A549 (cell line): ENCODE results near the gene GDF7. TPM values are rescaled to one million over a fixed set of nuclear protein-coding genes. Genes with fewer than 3 reads are reported as not detected.
A peak's percentile ranks its signal among the peaks of the same experiment; 100 is the strongest.

Experiments used
- ATAC-seq, 2 experiments: fragments of 200-7000 bp in 1 of 2; fragments of >200 bp in 1 of 2; cut with Nextera tagmentation in 1 of 2; cut with Tn5 transposase in 1 of 2; 3 replicates each; pipeline versions ENCODE4 v1.8.0 to v1.9.1; 2018 to 2020; ENCODE audit warnings: mild to moderate bottlenecking in 1 of 2, moderate library complexity in 1 of 2
- CTCF ChIA-PET: fragments of 300-600 bp; sonication (Branson Sonifier 250); formaldehyde crosslinking; extraction: SDS; loops from one replicate; lab custom pipeline; 2021; ENCODE audit warnings: antibody characterized with exemption, inconsistent platforms; lab: Yijun Ruan, JAX
- POLR2A ChIA-PET: fragments of 350-600 bp; formaldehyde crosslinking; extraction: SDS; loops from one replicate; lab custom pipeline; 2021; ENCODE audit warnings: antibody characterized with exemption, inconsistent platforms; lab: Yijun Ruan, JAX
- DNase-seq, 2 experiments: peaks; one replicate each; pipeline versions ENCODE4 v3.0.0 to v3.0.0-alpha.2; 2011 to 2016; ENCODE audit warnings: low read depth in 1 of 2, low spot score in 1 of 2
- FAIRE-seq: peaks from 2 replicates; lab custom pipeline; 2011; peaks lifted over from hg19 to GRCh38; lab: Jason Lieb, UNC
- H3K27ac ChIP-seq, 2 experiments: fragments of >200 bp; sonication (Bioruptor Twin); formaldehyde crosslinking; 3 replicates each; pipeline ENCODE4 v1.5.1; 2016 to 2017
- H3K4me1 ChIP-seq: fragments of >200 bp; sonication (Bioruptor Twin); formaldehyde crosslinking; 3 replicates; pipeline ENCODE4 v1.6.1; 2016
- H3K4me2 ChIP-seq: fragments of >200 bp; sonication (Bioruptor Twin); formaldehyde crosslinking; 3 replicates; pipeline ENCODE4 v1.6.1; 2016
- H3K4me3 ChIP-seq: fragments of >200 bp; sonication (Bioruptor Twin); formaldehyde crosslinking; 3 replicates; pipeline ENCODE4 v1.5.1; 2016
- H3K9me3 ChIP-seq: fragments of >200 bp; sonication (Bioruptor Twin); formaldehyde crosslinking; 3 replicates; pipeline ENCODE4 v1.6.1; 2016
- CTCF ChIP-seq: fragments of >200 bp; sonication (Bioruptor Twin); formaldehyde crosslinking; IDR thresholded peaks from 3 replicates; pipeline ENCODE4 v1.5.1; 2016
- EHF ChIP-seq: fragments of 250-450 bp; sonication (Bioruptor Pico); IDR thresholded peaks from 2 replicates; pipeline ENCODE4 v1.5.0; 2020; ENCODE audit warnings: mild to moderate bottlenecking
- FOSB ChIP-seq: fragments of 250-450 bp; sonication (Bioruptor Pico); IDR thresholded peaks from 2 replicates; pipeline ENCODE4 v1.5.0; 2020; ENCODE audit warnings: mild to moderate bottlenecking, moderate library complexity
- FOSL2 ChIP-seq, 2 experiments: fragments of 450-650 bp in 1 of 2; fragments of >200 bp in 1 of 2; sonication (Bioruptor Twin) in 1 of 2; formaldehyde crosslinking; IDR thresholded peaks; 2 replicates each; pipeline versions ENCODE4 v1.5.0 to v1.6.1; 2016 to 2020; ENCODE audit warnings: mild to moderate bottlenecking in 1 of 2, moderate library complexity in 1 of 2
- FOXS1 ChIP-seq: fragments of 250-450 bp; sonication (Bioruptor Pico); IDR thresholded peaks from 2 replicates; pipeline ENCODE4 v1.5.0; 2020; ENCODE audit warnings: mild to moderate bottlenecking, moderate library complexity
- GATA3 ChIP-seq: IDR thresholded peaks from 2 replicates; pipeline ENCODE4 v1.6.1; 2012; ENCODE audit warnings: borderline replicate concordance
- HES2 ChIP-seq: fragments of >200 bp; sonication (Bioruptor Twin); formaldehyde crosslinking; IDR thresholded peaks from 2 replicates; pipeline ENCODE4 v1.6.1; 2016
- HEYL ChIP-seq: fragments of 250-450 bp; sonication (Bioruptor Pico); IDR thresholded peaks from 2 replicates; pipeline ENCODE4 v1.8.0; 2021; ENCODE audit warnings: mild to moderate bottlenecking, moderate library complexity
- HOXA7 ChIP-seq: fragments of 250-450 bp; sonication (Bioruptor Pico); IDR thresholded peaks from 2 replicates; pipeline ENCODE4 v1.5.0; 2020; ENCODE audit warnings: mild to moderate bottlenecking, moderate library complexity
- HOXB13 ChIP-seq: fragments of 250-450 bp; sonication (Bioruptor Pico); IDR thresholded peaks from 2 replicates; pipeline ENCODE4 v1.5.0; 2020; ENCODE audit warnings: low read depth, mild to moderate bottlenecking, moderate library complexity
- MAX ChIP-seq: IDR thresholded peaks from 2 replicates; pipeline ENCODE4 v1.6.1; 2012
- MYC ChIP-seq: IDR thresholded peaks from 2 replicates; pipeline ENCODE4 v1.6.1; 2012; ENCODE audit warnings: mild to moderate bottlenecking, inconsistent platforms, low read length, improper control_type of control experiment, borderline replicate concordance
- PBX3 ChIP-seq: IDR thresholded peaks from 2 replicates; pipeline ENCODE4 v1.6.1; 2012
- POLR2A ChIP-seq: IDR thresholded peaks from 2 replicates; pipeline ENCODE4 v1.6.1; 2012; ENCODE audit warnings: mild to moderate bottlenecking, low read length
- RARB ChIP-seq: fragments of 250-450 bp; sonication (Bioruptor Pico); IDR thresholded peaks from 2 replicates; pipeline ENCODE4 v1.8.0; 2021; ENCODE audit warnings: mild to moderate bottlenecking, moderate library complexity
- SMC3 ChIP-seq: fragments of >200 bp; sonication (Bioruptor Twin); formaldehyde crosslinking; IDR thresholded peaks from 3 replicates; pipeline ENCODE4 v1.6.1; 2018; ENCODE audit warnings: inconsistent platforms
- SREBF2 ChIP-seq: fragments of 450-650 bp; IDR thresholded peaks from 2 replicates; pipeline ENCODE4 v1.6.1; 2014; ENCODE audit warnings: mild to moderate bottlenecking, moderate library complexity
- ZC3H11A ChIP-seq: fragments of 450-650 bp; IDR thresholded peaks from 2 replicates; pipeline ENCODE4 v1.6.1; 2014; ENCODE audit warnings: antibody characterized with exemption, mild to moderate bottlenecking
- ZFP36 ChIP-seq: fragments of 450-650 bp; IDR thresholded peaks from 2 replicates; pipeline ENCODE4 v1.6.1; 2014; ENCODE audit warnings: borderline replicate concordance; ENCODE audit not compliant: partially characterized antibody
- WGBS: methylation state at CpG from one replicate; pipeline ENCODE4 v1.1.6; 2017; ENCODE audit errors: missing lambda C conversion rate; 5-methylcytosine and 5-hydroxymethylcytosine counted together
- polyA plus RNA-seq, 4 experiments: library from polyadenylated mRNA; depleted of rRNA in 3 of 4; stranded (reverse); fragments of >200 nt; fragmentation: RNase III in 1 of 4; extraction: RNeasy Plus Mini Kit Qiagen cat#74134 plus additional on column Dnase treatment in 1 of 4; gene quantifications; 2 replicates in 3 of 4; 3 replicates in 1 of 4; pipeline ENCODE4 v1.2.3, GENCODE V29; 2011 to 2017

The GDF7 gene
- polyA plus RNA-seq, 2 of the 4 experiments (the other 2 are of a cell fraction), result 0.03 to 0.05 TPM

GRCh38 chr2:20633001-20633400, 33.9 kb upstream of the GDF7 start:
- no peak for FAIRE-seq

GRCh38 chr2:20633794-20634506, 33.0 kb upstream of the GDF7 start:
- 88% methylated on average over 18 of the region's 18 CpGs for WGBS
- POLR2A ChIA-PET, result interaction anchor here (0.6 to 6.6 kb wide), 4 partner anchors 184 to 242 kb away, joined by 5 to 102 read pairs (median 6); partner anchors contain the start of gene RHOB
- Histone ChIP-seq H3K4me3 (no peak overlapping the region), H3K9me3 (no peaks in the 10 kb centered on the region), H3K27ac (peak overlapping the region; percentile 50 to 75; a peak in 4 of 6 replicates), H3K4me2 (no peak overlapping the region), H3K4me1 (peaks cover 21% of the 10 kb centered on the region)
- no peak for ATAC-seq
- DNase-seq, result no peak
- CTCF ChIA-PET, result interaction anchor here (0.9 to 17.8 kb wide), 29 partner anchors 8 to 329 kb away, joined by 3 to 355 read pairs (median 7); partner anchors contain the start of genes HS1BP3 and RHOB
- TF ChIP-seq FOSL2 (IDR thresholded peaks at IDR 0.05) (no peak), FOSL2 (CRISPR knock-in tag; IDR thresholded peaks at IDR 0.05) (no peak), FOSB (no peak), EHF (CRISPR knock-in tag) (no peak), ZC3H11A (no peak), RARB (CRISPR knock-in tag) (no peak), POLR2A (no peak), MAX (no peak), HOXA7 (CRISPR knock-in tag) (no peak), HEYL (CRISPR knock-in tag) (no peak)
- FAIRE-seq, result no peak

More at GRCh38 chr2:20633001-20633400, 33.9 kb upstream of the GDF7 start:
- ChIA-PET CTCF (interaction anchor here (1.3 to 17.8 kb wide), 8 partner anchors 11 to 236 kb away, joined by 4 to 355 read pairs (median 58); partner anchors contain the start of genes HS1BP3 and RHOB), POLR2A (interaction anchor here (6.6 kb wide), 1 partner anchor 185 kb away, joined by 102 read pairs; the partner anchor contains the start of gene RHOB)
- ATAC-seq, result no peak
- Histone ChIP-seq H3K4me2 (no peak overlapping the region), H3K27ac (no peak overlapping the region), H3K4me3 (no peak overlapping the region)
- WGBS, result 100% methylated on average over 4 of the region's 4 CpGs
- no peak for TF ChIP-seq ZC3H11A
- TF ChIP-seq, all 56 proteins: peak for 0
- Histone ChIP-seq H3K9me3 (no peaks in the 10 kb centered on the region), H3K4me1 (peaks cover 21% of the 10 kb centered on the region)
- DNase-seq, result no peak

GRCh38 chr2:20634507-20635112, 32.3 kb upstream of the GDF7 start:
- no peak for DNase-seq
- CTCF ChIA-PET, result interaction anchor here (0.6 to 17.8 kb wide), 40 partner anchors 9 to 329 kb away, joined by 3 to 355 read pairs (median 5); partner anchors contain the start of genes HS1BP3 and RHOB
- 80% methylated on average over 7 of the region's 9 CpGs for WGBS

More at GRCh38 chr2:20634507-20635112, 32.3 kb upstream of the GDF7 start:
- POLR2A ChIA-PET, result interaction anchor here (0.6 to 6.6 kb wide), 5 partner anchors 184 to 242 kb away, joined by 5 to 102 read pairs (median 6); partner anchors contain the start of gene RHOB
- ATAC-seq, result no peak
- Histone ChIP-seq H3K27ac (peak overlapping the region; percentile 50 to 75; a peak in 4 of 6 replicates), H3K4me2 (0 out of 3 replicates have a peak overlapping the region, but pooled peaks have one; percentile 4), H3K4me3 (no peak overlapping the region), H3K4me1 (peaks cover 21% of the 10 kb centered on the region), H3K9me3 (no peaks in the 10 kb centered on the region)
- no peak for FAIRE-seq
- TF ChIP-seq HES2 (no peak), FOSL2 (IDR thresholded peaks at IDR 0.05) (no peak), FOSL2 (CRISPR knock-in tag; IDR thresholded peaks at IDR 0.05) (no peak), SREBF2 (no peak), FOXS1 (CRISPR knock-in tag) (no peak), CTCF (no peak), SMC3 (no peak), ZC3H11A (no peak), HOXB13 (CRISPR knock-in tag) (no peak), ZFP36 (no peak), MYC (no peak), GATA3 (no peak), PBX3 (no peak)
